DOHH2 (cell line): ENCODE results near the gene NQO2.

Source experiments
- EZH2phosphoT487 ChIP-seq: fragments of 200-600 bp; sonication (generic); IDR thresholded peaks from 2 replicates; pipeline ENCODE4 v1.6.1; 2017; ENCODE audit warnings: borderline replicate concordance, mild to moderate bottlenecking, antibody characterized with exemption, low read length, moderate library complexity, mixed read lengths
- TF ChIP-seq, protein P1 (sequence below): fragments of 200-600 bp; sonication (generic); IDR thresholded peaks from one replicate; pipeline ENCODE4 v1.5.1; 2014; ENCODE audit warnings: antibody characterized with exemption, mild to moderate bottlenecking, low read depth, low read length; ENCODE audit not compliant: poor library complexity, severe bottlenecking

DNA sequence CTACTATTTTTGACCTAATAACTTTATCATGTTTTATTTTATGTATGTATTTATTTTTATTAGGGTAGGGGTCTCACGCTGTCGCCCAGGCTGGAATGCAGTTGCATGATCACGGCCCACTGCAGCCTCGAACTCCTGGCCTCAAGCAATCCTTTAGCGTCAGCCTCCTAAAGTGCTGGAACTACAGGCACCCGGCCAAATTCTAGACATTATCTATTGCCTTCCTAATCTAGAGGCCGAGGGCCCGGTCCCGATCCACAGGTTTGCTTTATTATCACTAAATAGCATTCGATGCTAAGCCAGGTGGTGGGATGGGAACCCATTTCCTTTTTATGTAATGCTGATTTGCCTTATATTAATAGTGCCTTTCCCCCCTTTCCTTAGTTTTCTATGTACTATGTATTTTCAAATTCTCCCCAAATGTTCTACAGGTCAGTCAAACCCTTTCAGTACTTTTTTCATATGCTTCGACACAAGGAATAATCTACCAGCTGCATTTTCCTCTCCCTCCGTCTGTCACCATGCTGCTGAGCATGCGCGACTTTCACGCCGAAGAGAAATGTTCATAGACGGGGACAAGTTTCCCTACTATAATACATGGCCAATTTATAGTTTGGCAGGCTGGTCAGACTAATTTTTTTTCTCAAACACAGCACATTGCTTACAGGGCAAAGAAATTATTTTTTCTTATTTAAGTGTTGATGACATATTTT lies 34.7 kb upstream of the NQO2 start:
- TF ChIP-seq, protein P1, sequence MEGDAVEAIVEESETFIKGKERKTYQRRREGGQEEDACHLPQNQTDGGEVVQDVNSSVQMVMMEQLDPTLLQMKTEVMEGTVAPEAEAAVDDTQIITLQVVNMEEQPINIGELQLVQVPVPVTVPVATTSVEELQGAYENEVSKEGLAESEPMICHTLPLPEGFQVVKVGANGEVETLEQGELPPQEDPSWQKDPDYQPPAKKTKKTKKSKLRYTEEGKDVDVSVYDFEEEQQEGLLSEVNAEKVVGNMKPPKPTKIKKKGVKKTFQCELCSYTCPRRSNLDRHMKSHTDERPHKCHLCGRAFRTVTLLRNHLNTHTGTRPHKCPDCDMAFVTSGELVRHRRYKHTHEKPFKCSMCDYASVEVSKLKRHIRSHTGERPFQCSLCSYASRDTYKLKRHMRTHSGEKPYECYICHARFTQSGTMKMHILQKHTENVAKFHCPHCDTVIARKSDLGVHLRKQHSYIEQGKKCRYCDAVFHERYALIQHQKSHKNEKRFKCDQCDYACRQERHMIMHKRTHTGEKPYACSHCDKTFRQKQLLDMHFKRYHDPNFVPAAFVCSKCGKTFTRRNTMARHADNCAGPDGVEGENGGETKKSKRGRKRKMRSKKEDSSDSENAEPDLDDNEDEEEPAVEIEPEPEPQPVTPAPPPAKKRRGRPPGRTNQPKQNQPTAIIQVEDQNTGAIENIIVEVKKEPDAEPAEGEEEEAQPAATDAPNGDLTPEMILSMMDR, result no peak
- no peak for TF ChIP-seq EZH2phosphoT487
